Muscle of leg (tissue), 11 donors: ENCODE measurements around the gene ORMDL3. TPM values are rescaled to one million over a fixed set of nuclear protein-coding genes. Genes with fewer than 3 reads are reported as not detected.

Source experiments
- DNase-seq: peaks from one replicate; pipeline ENCODE4 v3.0.0; 2013
- H3K27ac ChIP-seq: one replicate; pipeline ENCODE4 v1.5.1; 2013; ENCODE audit warnings: mild to moderate bottlenecking, low read length, control low read depth
- H3K27me3 ChIP-seq: one replicate; pipeline ENCODE4 v1.6.1; 2013; ENCODE audit warnings: low read length; ENCODE audit not compliant: control insufficient read depth, insufficient read depth
- H3K36me3 ChIP-seq: one replicate; pipeline ENCODE4 v1.6.1; 2013; ENCODE audit warnings: low read length; ENCODE audit not compliant: control insufficient read depth, insufficient read depth
- H3K4me1 ChIP-seq: one replicate; pipeline ENCODE4 v1.6.1; 2013; ENCODE audit warnings: low read length; ENCODE audit not compliant: control insufficient read depth, insufficient read depth
- H3K4me3 ChIP-seq: one replicate; pipeline ENCODE4 v1.5.1; 2013; ENCODE audit warnings: low read length, control low read depth
- H3K9me3 ChIP-seq: replicated peaks from 2 replicates; pipeline ENCODE4 v1.6.1; 2013; ENCODE audit warnings: low read depth, low read length; ENCODE audit not compliant: control insufficient read depth
- WGBS: methylation state at CpG from one replicate; pipeline ENCODE4 v1.1.5; 2013; ENCODE audit warnings: missing lambda C conversion rate; ENCODE audit not compliant: insufficient coverage; 5-methylcytosine and 5-hydroxymethylcytosine counted together
- polyA plus RNA-seq, 8 donors: library from polyadenylated mRNA; unstranded; fragments of 120-200 nt; gene quantifications; one replicate each; pipeline versions ENCODE4 v1.2.1 to v1.2.3, GENCODE V29; 2013; ENCODE audit warnings: inconsistent platforms in 1 of 8, low replicate concordance in 1 of 8; ENCODE audit not compliant: insufficient read length in 8 of 8, insufficient read depth in 1 of 8
- total RNA-seq: library from RNA; stranded (reverse); fragments of 120-200 nt; gene quantifications from one replicate; pipeline ENCODE4 v1.2.4, GENCODE V29; 2013

ORMDL3 gene
- total and polyA plus RNA-seq, 9 donors = 32.7 to 55.6 (median 37.9) TPM

DNA sequence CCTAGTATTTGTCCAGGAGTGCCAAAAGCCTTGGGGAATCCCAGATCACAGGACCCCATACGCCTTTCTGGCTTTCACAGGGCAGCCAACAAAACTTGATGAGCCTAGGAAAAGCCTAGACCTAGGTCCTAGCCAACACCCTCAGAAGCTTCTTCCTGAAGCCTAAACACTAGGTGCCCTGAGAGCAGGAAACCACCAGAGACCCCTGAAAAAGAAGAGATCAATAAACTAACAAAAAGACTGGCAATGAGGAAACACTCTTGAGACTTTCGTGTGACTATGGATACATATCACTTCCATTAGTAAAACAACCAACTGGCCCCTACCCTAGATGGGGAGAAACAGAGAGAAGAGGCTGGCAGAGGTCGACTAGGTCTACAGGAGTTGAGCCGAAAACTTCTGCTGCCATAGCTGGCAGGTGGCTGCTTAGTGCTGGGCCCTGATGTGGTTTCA, 1.2 kb downstream of the ORMDL3 start:
- H3K27ac ChIP-seq = peak overlapping the region; percentile 82
- 30% methylated on average over 3 of the region's 4 CpGs for WGBS
- H3K9me3 ChIP-seq = no peaks in the 10 kb centered on the region
- no peak for DNase-seq
- H3K4me3 ChIP-seq = peak overlapping the region; percentile 74
- peaks cover 34% of the 10 kb centered on the region for H3K4me1 ChIP-seq
- H3K36me3 ChIP-seq = peaks cover 35% of the 10 kb centered on the region
- H3K27me3 ChIP-seq = no peaks in the 10 kb centered on the region

DNA sequence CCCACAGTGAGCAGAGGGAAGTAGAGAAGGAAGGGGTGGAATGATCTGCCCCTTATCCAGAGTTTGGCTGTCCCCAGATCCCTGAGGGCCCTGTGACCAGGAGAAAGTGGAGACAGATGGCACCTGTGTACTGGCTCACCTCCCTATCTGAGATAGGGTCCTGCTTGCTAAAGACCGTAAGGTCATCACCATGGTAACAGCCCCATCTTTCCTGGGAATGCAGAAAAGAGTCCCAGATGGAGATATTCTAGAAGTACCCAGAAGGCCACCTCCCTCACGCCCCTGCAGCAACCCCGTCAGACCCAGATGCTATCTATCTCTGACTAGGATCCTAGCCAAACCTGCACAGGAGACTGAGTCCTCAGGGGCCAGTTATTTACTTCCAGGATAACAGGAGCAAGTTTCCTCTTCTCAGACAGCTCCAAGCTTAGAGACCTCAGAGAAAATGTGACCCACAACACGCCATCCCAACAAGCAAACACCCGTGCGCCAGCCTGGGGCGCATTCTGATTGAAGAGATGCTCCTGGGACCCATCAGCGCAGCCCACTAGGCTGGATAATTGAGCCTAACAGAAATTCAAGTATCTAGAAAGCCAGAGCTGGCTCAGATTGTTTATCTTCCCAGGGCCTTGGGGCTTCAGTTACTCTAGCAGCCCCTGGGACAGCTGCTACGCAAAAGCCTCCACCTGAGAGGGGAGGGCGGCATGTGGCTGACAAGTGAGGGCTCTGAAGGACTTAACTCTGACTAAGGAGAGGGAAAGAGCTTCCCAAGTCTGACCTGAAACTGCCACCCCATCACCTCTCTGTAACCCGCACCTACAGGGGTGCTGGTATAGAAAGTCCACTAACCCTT, 1.9 kb downstream of the ORMDL3 start:
- H3K4me3 ChIP-seq = no peak overlapping the region
- peaks cover 41% of the 10 kb centered on the region for H3K36me3 ChIP-seq
- 64% methylated on average over 8 of the region's 11 CpGs for WGBS
- H3K27me3 ChIP-seq = no peaks in the 10 kb centered on the region
- peaks cover 34% of the 10 kb centered on the region for H3K4me1 ChIP-seq
- DNase-seq = no peak
- no peaks in the 10 kb centered on the region for H3K9me3 ChIP-seq
- H3K27ac ChIP-seq = no peak overlapping the region

DNA sequence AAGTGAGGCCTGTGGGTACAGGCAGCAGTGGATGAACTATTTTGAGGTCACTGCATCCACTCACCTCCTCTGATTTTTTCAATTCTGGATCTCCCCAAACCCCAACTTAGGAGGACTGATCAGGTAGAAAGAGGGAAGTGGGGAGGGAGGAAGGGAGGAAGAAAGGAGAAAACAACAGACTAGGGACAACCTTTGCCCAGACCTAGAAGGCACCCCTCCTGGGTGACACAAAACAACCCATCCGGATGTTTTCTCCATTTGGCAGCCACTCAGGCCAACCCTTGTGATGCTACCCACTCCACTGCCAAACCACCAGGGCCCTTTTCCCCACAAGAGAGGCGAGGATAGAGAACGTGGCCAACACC, 2.7 kb downstream of the ORMDL3 start:
- Histone ChIP-seq H3K36me3 (peaks cover 49% of the 10 kb centered on the region), H3K4me1 (peaks cover 34% of the 10 kb centered on the region), H3K27me3 (no peaks in the 10 kb centered on the region), H3K9me3 (no peaks in the 10 kb centered on the region), H3K4me3 (no peak overlapping the region), H3K27ac (no peak overlapping the region)
- WGBS = 75% methylated on average over 3 of the region's 3 CpGs
- DNase-seq = no peak

DNA sequence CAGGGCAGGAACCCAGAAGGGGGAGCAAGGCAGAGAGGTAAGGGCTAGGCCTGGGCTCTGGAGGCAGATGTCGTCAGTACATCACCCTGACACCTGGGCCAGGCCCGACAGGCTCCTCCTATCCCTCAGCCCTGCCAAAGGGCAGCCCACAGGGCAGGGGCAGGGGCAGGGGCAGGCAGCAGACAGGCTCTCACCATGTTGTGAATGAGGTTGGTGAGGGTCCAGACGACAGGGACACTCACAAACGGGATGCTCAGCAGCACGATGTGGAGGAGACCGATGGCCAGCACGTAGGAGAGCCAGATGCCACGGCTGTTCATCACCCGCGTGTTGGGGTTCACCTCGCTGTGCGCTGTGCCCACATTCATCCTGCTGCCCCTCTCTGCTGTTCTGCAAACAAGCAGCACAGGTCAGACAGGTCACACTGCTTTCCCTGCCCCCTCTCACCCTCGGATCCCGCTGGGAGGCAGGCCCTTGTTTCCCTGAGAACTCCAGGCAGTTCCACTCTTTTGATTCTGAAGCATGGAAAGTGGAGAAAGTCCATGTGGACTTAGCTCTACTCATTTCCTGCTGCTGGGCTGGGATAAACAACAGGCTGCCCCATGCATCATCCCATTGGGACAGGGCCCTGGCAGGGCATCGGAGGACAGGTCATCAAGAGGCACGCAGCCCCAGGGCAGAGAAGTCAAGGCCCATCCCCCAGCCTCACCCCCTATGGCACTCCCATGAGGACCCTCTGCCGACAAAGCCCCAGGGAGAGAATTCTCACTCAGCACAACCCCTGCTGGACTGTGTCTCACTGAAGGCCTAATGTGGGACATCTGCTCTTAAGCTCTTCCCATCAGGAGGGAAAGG, 3.3 kb downstream of the ORMDL3 start:
- Histone ChIP-seq H3K4me3 (no peak overlapping the region), H3K9me3 (no peaks in the 10 kb centered on the region), H3K27me3 (no peaks in the 10 kb centered on the region), H3K27ac (no peak overlapping the region), H3K36me3 (peaks cover 53% of the 10 kb centered on the region), H3K4me1 (peaks cover 34% of the 10 kb centered on the region)
- no peak for DNase-seq
- 68% methylated on average over 11 of the region's 17 CpGs for WGBS

DNA sequence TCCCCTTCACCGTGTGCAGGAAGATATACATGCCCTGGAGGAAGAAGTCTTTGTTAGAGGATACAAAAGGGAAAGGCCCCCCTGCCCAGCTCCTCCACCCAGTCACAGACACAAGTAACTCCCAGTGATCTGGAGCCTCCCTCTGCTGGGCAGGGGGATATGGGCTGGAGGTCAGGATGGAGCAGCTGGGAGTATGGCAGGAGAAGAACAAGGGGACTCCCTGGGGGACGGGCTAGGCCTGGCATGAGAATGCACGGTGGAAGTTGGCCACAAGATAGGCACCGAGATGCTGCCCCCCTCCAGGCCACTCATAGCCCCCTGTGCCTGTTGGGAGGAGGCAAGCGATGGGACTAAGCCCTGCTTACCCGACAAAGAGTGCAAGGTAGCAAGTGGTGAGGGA, 4.2 kb downstream of the ORMDL3 start:
- H3K36me3 ChIP-seq = peaks cover 56% of the 10 kb centered on the region
- 84% methylated on average over 2 of the region's 6 CpGs for WGBS
- H3K4me1 ChIP-seq = peaks cover 26% of the 10 kb centered on the region
- DNase-seq = no peak
- H3K4me3 ChIP-seq = no peak overlapping the region
- H3K27ac ChIP-seq = no peak overlapping the region
- H3K27me3 ChIP-seq = no peaks in the 10 kb centered on the region
- H3K9me3 ChIP-seq = no peaks in the 10 kb centered on the region

DNA sequence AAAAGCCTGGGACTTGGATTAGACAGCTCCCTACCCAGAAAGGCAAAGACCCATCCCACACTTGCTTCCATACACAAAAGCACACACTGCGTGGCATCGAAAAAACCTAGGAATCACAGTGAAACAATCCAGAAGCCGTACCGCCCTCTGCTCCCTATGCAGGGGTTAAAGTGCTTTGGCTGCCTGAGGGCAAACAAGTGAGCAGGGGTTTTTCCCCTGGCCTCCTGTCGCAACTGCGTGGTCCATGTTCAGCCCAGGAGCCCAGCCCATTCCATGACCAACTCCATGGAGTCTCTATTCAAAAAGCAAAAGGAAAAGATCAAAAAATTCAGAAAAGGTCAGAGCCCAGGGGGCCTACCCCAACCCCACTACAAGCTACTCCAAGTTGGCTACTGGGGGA, 5.4 kb downstream of the ORMDL3 start:
- Histone ChIP-seq H3K36me3 (peaks cover 56% of the 10 kb centered on the region), H3K4me3 (no peak overlapping the region), H3K4me1 (peaks cover 21% of the 10 kb centered on the region), H3K27me3 (no peaks in the 10 kb centered on the region), H3K27ac (no peak overlapping the region), H3K9me3 (no peaks in the 10 kb centered on the region)
- WGBS = 89% methylated on average over 4 of the region's 6 CpGs
- DNase-seq = no peak

DNA sequence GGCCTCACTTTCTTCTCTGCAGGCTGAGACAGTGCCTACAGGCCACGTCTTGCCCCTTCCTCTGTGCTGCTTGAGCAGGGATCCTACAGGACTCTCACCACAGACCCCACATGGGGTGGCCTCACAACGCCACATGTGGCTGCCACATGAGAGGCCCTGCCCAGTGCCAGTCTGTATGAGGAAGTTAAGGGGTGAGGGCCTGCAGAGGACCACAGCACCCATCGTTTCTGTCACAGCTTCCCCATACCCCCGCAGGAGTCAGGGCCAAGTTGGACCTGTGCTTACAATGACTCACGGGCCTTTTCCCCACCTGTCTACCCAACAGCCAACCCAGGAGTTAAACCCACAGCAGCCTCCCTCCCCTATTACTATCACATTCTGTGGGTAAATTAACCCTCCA, 6.1 kb downstream of the ORMDL3 start:
- DNase-seq = no peak
- Histone ChIP-seq H3K4me3 (no peak overlapping the region), H3K27me3 (no peaks in the 10 kb centered on the region), H3K27ac (no peak overlapping the region), H3K36me3 (peaks cover 56% of the 10 kb centered on the region), H3K4me1 (peaks cover 14% of the 10 kb centered on the region), H3K9me3 (no peaks in the 10 kb centered on the region)
- WGBS = 81% methylated on average over 4 of the region's 5 CpGs

DNA sequence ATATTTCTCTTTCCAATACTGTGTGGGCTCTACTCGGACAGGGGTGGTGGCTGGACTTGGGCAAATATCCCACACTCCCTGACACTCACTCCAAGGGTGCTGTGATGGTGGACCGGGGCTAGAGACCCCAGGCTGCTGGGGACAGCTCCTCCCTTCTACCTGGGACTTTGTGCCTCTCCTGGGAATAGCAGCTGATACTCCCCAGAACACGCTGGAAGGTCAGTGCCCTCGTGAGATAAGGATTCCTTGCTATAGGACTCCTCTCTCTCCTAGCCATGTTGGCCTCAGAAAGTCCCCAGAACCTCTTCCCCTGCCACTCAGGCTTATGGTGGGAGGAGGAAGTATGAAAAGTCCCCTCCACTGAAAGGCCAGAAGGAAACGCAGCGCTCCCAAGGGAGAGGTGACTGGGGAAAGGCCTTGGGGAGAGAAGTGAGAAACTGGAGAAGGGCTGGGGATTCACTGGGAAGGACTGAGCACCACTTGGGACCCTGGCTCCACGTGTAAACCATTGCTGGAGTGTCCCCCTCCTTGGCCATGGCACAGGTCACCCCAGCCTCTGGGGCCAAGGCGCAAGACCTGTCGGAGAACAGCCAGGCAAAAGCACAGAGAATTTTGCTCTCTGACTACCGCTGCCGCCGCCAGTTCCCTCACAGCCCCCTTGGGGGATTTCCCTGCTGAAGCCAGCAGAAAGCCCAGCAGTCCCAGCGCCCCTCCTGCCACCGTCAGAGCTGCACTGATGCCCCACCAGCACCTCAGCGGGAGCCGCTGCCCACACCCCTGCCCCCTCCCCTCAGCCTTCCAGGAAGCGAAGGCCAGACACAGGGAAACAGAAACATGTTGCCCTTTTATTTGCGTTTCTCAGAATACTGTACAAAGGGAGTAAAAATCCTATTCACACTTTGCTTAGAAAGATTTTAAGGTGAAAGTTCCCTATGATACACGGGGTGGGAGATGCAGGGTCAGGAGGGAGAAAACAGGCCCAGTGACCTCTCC, 6.9 kb downstream of the ORMDL3 start:
- no peaks in the 10 kb centered on the region for H3K27me3 ChIP-seq
- H3K9me3 ChIP-seq = no peaks in the 10 kb centered on the region
- peaks cover 56% of the 10 kb centered on the region for H3K36me3 ChIP-seq
- WGBS = 78% methylated on average over 11 of the region's 19 CpGs
- H3K4me1 ChIP-seq = peaks cover 6% of the 10 kb centered on the region
- no peak overlapping the region for H3K4me3 ChIP-seq
- no peak overlapping the region for H3K27ac ChIP-seq
- no peak for DNase-seq

DNA sequence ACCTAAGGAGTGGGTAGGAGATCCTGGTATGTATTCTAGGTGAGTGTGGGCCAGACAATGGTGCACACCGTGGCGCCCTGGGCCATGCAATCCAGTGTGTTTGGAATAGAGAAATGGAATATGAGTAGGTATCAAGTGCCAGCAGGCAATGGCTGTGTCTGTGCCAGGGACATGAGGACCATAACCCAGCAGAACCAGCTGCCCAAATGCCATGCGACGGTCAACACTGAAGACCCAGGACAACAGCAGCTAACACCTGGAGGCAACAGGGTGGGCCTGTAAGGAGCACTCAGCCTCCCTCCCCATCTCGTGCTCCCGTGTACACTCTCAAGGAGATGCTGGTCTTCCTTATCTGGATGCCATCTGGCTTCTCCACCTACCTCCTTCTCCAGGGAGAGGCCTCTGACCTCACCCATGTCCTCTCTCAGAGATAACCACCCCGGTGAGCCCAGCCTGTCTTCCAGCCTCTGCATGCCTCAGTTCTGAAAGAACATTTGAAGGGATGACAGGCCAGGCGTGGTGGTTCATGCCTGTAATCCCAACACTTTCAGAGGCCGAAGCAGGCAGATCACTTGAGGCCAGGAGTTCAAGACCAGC, 8.2 kb downstream of the ORMDL3 start:
- no peaks in the 10 kb centered on the region for H3K9me3 ChIP-seq
- 98% methylated on average over 8 of the region's 9 CpGs for WGBS
- peaks cover 51% of the 10 kb centered on the region for H3K36me3 ChIP-seq
- H3K27ac ChIP-seq = no peak overlapping the region
- H3K4me3 ChIP-seq = no peak overlapping the region
- H3K4me1 ChIP-seq = no peaks in the 10 kb centered on the region
- no peaks in the 10 kb centered on the region for H3K27me3 ChIP-seq
- no peak for DNase-seq
